HepG2 (cell line): ENCODE measurements around the gene LTBR. TPM values are rescaled to one million over a fixed set of nuclear protein-coding genes. Genes with fewer than 3 reads are reported as not detected.

Source experiments
- ATAD3A ChIP-seq: sonication (generic); formaldehyde crosslinking; IDR thresholded peaks from 2 replicates; pipeline ENCODE4 v1.4.0; 2020; ENCODE audit warnings: missing genetic modification reagents
- ATF7-NPFF ChIP-seq: sonication (generic); formaldehyde crosslinking; IDR thresholded peaks from 2 replicates; pipeline ENCODE4 v1.8.1; 2023; ENCODE audit warnings: mild to moderate bottlenecking, low read depth, missing genetic modification reagents, moderate library complexity
- ERF ChIP-seq: IDR thresholded peaks from 2 replicates; pipeline ENCODE4 v1.6.1; 2018; ENCODE audit warnings: missing biosample characterization, missing genetic modification reagents
- FOXM1 ChIP-seq: sonication (generic); formaldehyde crosslinking; IDR thresholded peaks from 2 replicates; pipeline ENCODE4 v1.5.0; 2020; ENCODE audit warnings: missing genetic modification reagents
- KLF16 ChIP-seq, 2 experiments: sonication (generic) in 1 of 2; formaldehyde crosslinking in 1 of 2; IDR thresholded peaks; 2 replicates each; pipeline versions ENCODE4 v1.6.1 to v1.8.0; 2016 to 2023; ENCODE audit warnings: missing genetic modification reagents in 2 of 2, missing compliant biosample characterization in 1 of 2
- MED13 ChIP-seq: sonication (generic); formaldehyde crosslinking; IDR thresholded peaks from 2 replicates; pipeline ENCODE4 v1.5.0; 2020; ENCODE audit warnings: missing genetic modification reagents
- MIER3 ChIP-seq: IDR thresholded peaks from 2 replicates; pipeline ENCODE4 v1.6.1; 2016; ENCODE audit warnings: missing compliant biosample characterization, borderline replicate concordance
- RORA ChIP-seq: sonication (generic); formaldehyde crosslinking; IDR thresholded peaks from 2 replicates; pipeline ENCODE4 v1.5.0; 2020; ENCODE audit warnings: mild to moderate bottlenecking, missing genetic modification reagents, moderate library complexity
- SPEN ChIP-seq: sonication (generic); formaldehyde crosslinking; IDR thresholded peaks from 2 replicates; pipeline ENCODE4 v1.5.1; 2020; ENCODE audit warnings: low read depth, mild to moderate bottlenecking, missing genetic modification reagents
- ZBTB21 ChIP-seq: sonication (generic); formaldehyde crosslinking; IDR thresholded peaks from 2 replicates; pipeline ENCODE4 v1.4.0; 2020; ENCODE audit warnings: missing genetic modification reagents
- ZFP82 ChIP-seq: sonication (generic); formaldehyde crosslinking; IDR thresholded peaks from 2 replicates; pipeline ENCODE4 v1.5.1; 2020; ENCODE audit warnings: mild to moderate bottlenecking, missing genetic modification reagents, borderline replicate concordance
- ZKSCAN8 ChIP-seq: IDR thresholded peaks from 2 replicates; pipeline ENCODE4 v1.6.1; 2016; ENCODE audit warnings: borderline replicate concordance, missing genetic modification reagents, missing compliant biosample characterization
- polyA plus RNA-seq, 8 experiments: library from polyadenylated mRNA; depleted of rRNA in 3 of 8; stranded (reverse) in 7 of 8; unstranded in 1 of 8; fragments of >200 nt; fragmentation: Illumina TruSeq in 4 of 8; extraction: Trizol in 4 of 8; gene quantifications; 2 replicates each; pipeline versions ENCODE4 v1.2.1 to v1.2.3, GENCODE V29; 2011 to 2016; ENCODE audit warnings: low read depth in 4 of 8, missing spikeins in 1 of 8, mixed read lengths in 1 of 8; ENCODE audit not compliant: insufficient read depth in 1 of 8
- total RNA-seq, 5 experiments: library from RNA; depleted of rRNA; stranded (reverse); fragments of >200 nt; fragmentation: Illumina TruSeq; extraction: Trizol; gene quantifications; 2 replicates each; pipeline ENCODE4 v1.2.3, GENCODE V29; 2016; ENCODE audit warnings: low read depth in 1 of 5
- TF ChIP-seq, protein P1 (sequence below): sonication (generic); formaldehyde crosslinking; IDR thresholded peaks from 2 replicates; pipeline ENCODE4 v1.4.0; 2020; ENCODE audit warnings: missing genetic modification reagents
- TF ChIP-seq, protein P2 (sequence below): sonication (generic); formaldehyde crosslinking; IDR thresholded peaks from 2 replicates; pipeline ENCODE4 v1.4.0; 2020; ENCODE audit warnings: mild to moderate bottlenecking, low read depth, missing genetic modification reagents
- TF ChIP-seq, protein P3 (sequence below): sonication (generic); formaldehyde crosslinking; IDR thresholded peaks from 2 replicates; pipeline ENCODE4 v1.4.0; 2020; ENCODE audit warnings: mild to moderate bottlenecking, missing genetic modification reagents
- TF ChIP-seq, protein P4 (sequence below): sonication (generic); IDR thresholded peaks from 2 replicates; pipeline ENCODE4 v1.6.1; 2016; ENCODE audit warnings: low read depth, borderline replicate concordance
- TF ChIP-seq, protein P5 (sequence below): IDR thresholded peaks from 2 replicates; pipeline ENCODE4 v1.6.1; 2016; ENCODE audit warnings: control low read depth
- TF ChIP-seq, protein P6 (sequence below): IDR thresholded peaks from 2 replicates; pipeline ENCODE4 v1.6.1; 2016; ENCODE audit warnings: missing genetic modification reagents, missing compliant biosample characterization

LTBR gene
- total and polyA plus RNA-seq, 2 of the 13 experiments (the other 11 are each of a cell fraction or from before 2014, with no cell fraction given): 31.4 to 34.8 TPM

DNA sequence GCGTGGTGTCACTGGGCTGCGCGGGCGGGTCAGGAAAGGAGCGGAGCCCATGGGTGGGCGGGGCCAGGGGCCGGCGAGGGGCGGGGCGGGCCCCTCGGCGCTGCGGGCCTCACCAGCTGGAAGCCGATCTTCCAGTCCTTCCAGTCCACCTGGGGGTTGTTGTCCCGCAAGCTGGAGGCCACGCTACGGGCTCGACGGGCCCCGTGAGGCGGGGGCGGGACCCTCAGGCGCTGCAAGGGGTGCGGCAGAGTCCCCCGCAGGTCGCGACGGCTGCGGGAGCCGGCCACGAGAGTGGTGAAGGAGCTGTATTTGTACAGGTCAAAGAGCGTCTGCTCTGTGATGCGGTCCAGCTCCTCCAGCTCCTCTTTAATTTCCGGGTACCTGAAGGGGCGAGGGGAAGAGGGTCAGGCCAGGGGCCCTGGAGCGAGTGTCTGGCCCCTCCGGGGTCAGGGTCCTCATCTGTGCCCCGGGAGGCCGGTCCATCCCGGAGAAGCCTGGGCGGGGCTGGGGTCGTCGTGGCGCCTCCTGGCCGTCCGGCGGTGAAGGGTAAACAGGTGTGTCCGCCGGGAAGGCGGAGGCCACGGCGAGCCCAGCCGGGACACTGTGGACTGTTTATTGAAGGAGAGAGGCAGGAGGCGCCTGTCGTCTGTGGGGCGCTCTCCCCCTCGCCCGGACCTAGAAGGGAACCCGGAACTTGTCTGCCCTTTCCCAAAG is 20.5 kb upstream of the LTBR start (continued):
- TF ChIP-seq, protein P1, sequence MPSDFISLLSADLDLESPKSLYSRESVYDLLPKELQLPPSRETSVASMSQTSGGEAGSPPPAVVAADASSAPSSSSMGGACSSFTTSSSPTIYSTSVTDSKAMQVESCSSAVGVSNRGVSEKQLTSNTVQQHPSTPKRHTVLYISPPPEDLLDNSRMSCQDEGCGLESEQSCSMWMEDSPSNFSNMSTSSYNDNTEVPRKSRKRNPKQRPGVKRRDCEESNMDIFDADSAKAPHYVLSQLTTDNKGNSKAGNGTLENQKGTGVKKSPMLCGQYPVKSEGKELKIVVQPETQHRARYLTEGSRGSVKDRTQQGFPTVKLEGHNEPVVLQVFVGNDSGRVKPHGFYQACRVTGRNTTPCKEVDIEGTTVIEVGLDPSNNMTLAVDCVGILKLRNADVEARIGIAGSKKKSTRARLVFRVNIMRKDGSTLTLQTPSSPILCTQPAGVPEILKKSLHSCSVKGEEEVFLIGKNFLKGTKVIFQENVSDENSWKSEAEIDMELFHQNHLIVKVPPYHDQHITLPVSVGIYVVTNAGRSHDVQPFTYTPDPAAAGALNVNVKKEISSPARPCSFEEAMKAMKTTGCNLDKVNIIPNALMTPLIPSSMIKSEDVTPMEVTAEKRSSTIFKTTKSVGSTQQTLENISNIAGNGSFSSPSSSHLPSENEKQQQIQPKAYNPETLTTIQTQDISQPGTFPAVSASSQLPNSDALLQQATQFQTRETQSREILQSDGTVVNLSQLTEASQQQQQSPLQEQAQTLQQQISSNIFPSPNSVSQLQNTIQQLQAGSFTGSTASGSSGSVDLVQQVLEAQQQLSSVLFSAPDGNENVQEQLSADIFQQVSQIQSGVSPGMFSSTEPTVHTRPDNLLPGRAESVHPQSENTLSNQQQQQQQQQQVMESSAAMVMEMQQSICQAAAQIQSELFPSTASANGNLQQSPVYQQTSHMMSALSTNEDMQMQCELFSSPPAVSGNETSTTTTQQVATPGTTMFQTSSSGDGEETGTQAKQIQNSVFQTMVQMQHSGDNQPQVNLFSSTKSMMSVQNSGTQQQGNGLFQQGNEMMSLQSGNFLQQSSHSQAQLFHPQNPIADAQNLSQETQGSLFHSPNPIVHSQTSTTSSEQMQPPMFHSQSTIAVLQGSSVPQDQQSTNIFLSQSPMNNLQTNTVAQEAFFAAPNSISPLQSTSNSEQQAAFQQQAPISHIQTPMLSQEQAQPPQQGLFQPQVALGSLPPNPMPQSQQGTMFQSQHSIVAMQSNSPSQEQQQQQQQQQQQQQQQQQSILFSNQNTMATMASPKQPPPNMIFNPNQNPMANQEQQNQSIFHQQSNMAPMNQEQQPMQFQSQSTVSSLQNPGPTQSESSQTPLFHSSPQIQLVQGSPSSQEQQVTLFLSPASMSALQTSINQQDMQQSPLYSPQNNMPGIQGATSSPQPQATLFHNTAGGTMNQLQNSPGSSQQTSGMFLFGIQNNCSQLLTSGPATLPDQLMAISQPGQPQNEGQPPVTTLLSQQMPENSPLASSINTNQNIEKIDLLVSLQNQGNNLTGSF (CRISPR knock-in tag): 0 out of 2 replicates have a peak, but pooled peaks have one; percentile 38
- no peak for TF ChIP-seq RORA (CRISPR knock-in tag)
- peak in 1 of 2 experiments; percentile 93; a peak in 2 of 4 replicates for TF ChIP-seq KLF16 (CRISPR knock-in tag; IDR thresholded peaks at IDR 0.05)
- peak; percentile 43; the same call in 1 of the 2 replicates for TF ChIP-seq ZKSCAN8 (CRISPR knock-in tag)
- 0 out of 2 replicates have a peak, but pooled peaks have one; percentile 45 for TF ChIP-seq ZFP82 (CRISPR knock-in tag)
- TF ChIP-seq, protein P2, sequence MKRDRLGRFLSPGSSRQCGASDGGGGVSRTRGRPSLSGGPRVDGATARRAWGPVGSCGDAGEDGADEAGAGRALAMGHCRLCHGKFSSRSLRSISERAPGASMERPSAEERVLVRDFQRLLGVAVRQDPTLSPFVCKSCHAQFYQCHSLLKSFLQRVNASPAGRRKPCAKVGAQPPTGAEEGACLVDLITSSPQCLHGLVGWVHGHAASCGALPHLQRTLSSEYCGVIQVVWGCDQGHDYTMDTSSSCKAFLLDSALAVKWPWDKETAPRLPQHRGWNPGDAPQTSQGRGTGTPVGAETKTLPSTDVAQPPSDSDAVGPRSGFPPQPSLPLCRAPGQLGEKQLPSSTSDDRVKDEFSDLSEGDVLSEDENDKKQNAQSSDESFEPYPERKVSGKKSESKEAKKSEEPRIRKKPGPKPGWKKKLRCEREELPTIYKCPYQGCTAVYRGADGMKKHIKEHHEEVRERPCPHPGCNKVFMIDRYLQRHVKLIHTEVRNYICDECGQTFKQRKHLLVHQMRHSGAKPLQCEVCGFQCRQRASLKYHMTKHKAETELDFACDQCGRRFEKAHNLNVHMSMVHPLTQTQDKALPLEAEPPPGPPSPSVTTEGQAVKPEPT: no peak
- TF ChIP-seq, protein P3, sequence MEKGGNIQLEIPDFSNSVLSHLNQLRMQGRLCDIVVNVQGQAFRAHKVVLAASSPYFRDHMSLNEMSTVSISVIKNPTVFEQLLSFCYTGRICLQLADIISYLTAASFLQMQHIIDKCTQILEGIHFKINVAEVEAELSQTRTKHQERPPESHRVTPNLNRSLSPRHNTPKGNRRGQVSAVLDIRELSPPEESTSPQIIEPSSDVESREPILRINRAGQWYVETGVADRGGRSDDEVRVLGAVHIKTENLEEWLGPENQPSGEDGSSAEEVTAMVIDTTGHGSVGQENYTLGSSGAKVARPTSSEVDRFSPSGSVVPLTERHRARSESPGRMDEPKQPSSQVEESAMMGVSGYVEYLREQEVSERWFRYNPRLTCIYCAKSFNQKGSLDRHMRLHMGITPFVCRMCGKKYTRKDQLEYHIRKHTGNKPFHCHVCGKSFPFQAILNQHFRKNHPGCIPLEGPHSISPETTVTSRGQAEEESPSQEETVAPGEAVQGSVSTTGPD (CRISPR knock-in tag): 0 out of 2 replicates have a peak, but pooled peaks have one; percentile 28
- no peak for TF ChIP-seq ATAD3A (CRISPR knock-in tag)
- peak; percentile 53; the same call in 1 of the 2 replicates for TF ChIP-seq MED13 (CRISPR knock-in tag)
- TF ChIP-seq MIER3: peak; percentile 58; the same call in 1 of the 2 replicates
- TF ChIP-seq, protein P4, sequence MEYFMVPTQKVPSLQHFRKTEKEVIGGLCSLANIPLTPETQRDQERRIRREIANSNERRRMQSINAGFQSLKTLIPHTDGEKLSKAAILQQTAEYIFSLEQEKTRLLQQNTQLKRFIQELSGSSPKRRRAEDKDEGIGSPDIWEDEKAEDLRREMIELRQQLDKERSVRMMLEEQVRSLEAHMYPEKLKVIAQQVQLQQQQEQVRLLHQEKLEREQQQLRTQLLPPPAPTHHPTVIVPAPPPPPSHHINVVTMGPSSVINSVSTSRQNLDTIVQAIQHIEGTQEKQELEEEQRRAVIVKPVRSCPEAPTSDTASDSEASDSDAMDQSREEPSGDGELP: peak; percentile 85
- TF ChIP-seq SPEN (CRISPR knock-in tag): peak; percentile 28; the same call in 1 of the 2 replicates
- TF ChIP-seq, protein P5, sequence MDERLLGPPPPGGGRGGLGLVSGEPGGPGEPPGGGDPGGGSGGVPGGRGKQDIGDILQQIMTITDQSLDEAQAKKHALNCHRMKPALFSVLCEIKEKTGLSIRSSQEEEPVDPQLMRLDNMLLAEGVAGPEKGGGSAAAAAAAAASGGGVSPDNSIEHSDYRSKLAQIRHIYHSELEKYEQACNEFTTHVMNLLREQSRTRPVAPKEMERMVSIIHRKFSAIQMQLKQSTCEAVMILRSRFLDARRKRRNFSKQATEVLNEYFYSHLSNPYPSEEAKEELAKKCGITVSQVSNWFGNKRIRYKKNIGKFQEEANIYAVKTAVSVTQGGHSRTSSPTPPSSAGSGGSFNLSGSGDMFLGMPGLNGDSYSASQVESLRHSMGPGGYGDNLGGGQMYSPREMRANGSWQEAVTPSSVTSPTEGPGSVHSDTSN (CRISPR knock-in tag): no peak
- TF ChIP-seq ATF7-NPFF (CRISPR knock-in tag): peak; percentile 80
- TF ChIP-seq, protein P6, sequence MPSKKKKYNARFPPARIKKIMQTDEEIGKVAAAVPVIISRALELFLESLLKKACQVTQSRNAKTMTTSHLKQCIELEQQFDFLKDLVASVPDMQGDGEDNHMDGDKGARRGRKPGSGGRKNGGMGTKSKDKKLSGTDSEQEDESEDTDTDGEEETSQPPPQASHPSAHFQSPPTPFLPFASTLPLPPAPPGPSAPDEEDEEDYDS: peak; percentile 34; the same call in 1 of the 2 replicates
- TF ChIP-seq FOXM1: 0 out of 2 replicates have a peak, but pooled peaks have one; percentile 15
- peak; percentile 25; the same call in 1 of the 2 replicates for TF ChIP-seq ZBTB21
- TF ChIP-seq ERF (CRISPR knock-in tag): peak; percentile 89
